ENCODE measurements around the gene DUSP7.
"Not testable (repeated sequence)": the region's sequence is repeated elsewhere in the genome, so short reads cannot be mapped to it uniquely, and the experiment has no call there.

DUSP7 gene

GRCh38 chr3:52049503-52049902 lies 6.9 kb downstream of the DUSP7 start:
- DNase-seq (ENCODE audit: low spot score): no peak

- no peak for DNase-seq (ENCODE audit: low spot score)
These were observed 8.9 kb downstream of the DUSP7 start for GRCh38 chr3:52047295-52047960.

GRCh38 chr3:52046902-52047239 lies 9.5 kb downstream of the DUSP7 start:
- no peak for DNase-seq (ENCODE audit: low spot score)

GRCh38 chr3:52046186-52046901 lies 10.0 kb downstream of the DUSP7 start:
- peak; percentile 94 for DNase-seq (ENCODE audit: low spot score)

GRCh38 chr3:52044869-52045619 lies 11.3 kb downstream of the DUSP7 start:
- DNase-seq (ENCODE audit: low spot score): no peak

GRCh38 chr3:52043750-52044149 lies 12.6 kb downstream of the DUSP7 start:
- DNase-seq (ENCODE audit: low spot score): no peak

GRCh38 chr3:52043039-52043438 lies 13.3 kb downstream of the DUSP7 start:
- DNase-seq (ENCODE audit: low spot score): not testable (repeated sequence)

- peak; percentile 45 for DNase-seq (ENCODE audit: low spot score)
These were observed 15.1 kb downstream of the DUSP7 start for GRCh38 chr3:52041118-52041731.

- DNase-seq (ENCODE audit: low spot score): no peak
These were observed 15.8 kb downstream of the DUSP7 start for GRCh38 chr3:52040600-52040999.

GRCh38 chr3:52039846-52040245 lies 16.5 kb downstream of the DUSP7 start:
- no peak for DNase-seq (ENCODE audit: low spot score)

GRCh38 chr3:52039426-52039825 lies 16.9 kb downstream of the DUSP7 start:
- no peak for DNase-seq (ENCODE audit: low spot score)

GRCh38 chr3:52038227-52038626 lies 18.1 kb downstream of the DUSP7 start:
- DNase-seq (ENCODE audit: low spot score): no peak

- no peak for DNase-seq (ENCODE audit: low spot score)
These were observed 19.1 kb downstream of the DUSP7 start for GRCh38 chr3:52037291-52037690.

- DNase-seq (ENCODE audit: low spot score): no peak
These were observed 19.5 kb downstream of the DUSP7 start for GRCh38 chr3:52036829-52037228.

GRCh38 chr3:52036222-52036694 lies 20.1 kb downstream of the DUSP7 start:
- no peak for DNase-seq (ENCODE audit: low spot score)

- DNase-seq (ENCODE audit: low spot score): no peak
These were observed 21.7 kb downstream of the DUSP7 start for GRCh38 chr3:52034651-52035050.

GRCh38 chr3:52034212-52034611 lies 22.2 kb downstream of the DUSP7 start:
- DNase-seq (ENCODE audit: low spot score): no peak

- not testable (repeated sequence) for DNase-seq (ENCODE audit: low spot score)
These were observed 22.6 kb downstream of the DUSP7 start for GRCh38 chr3:52033748-52034147.

- no peak for DNase-seq (ENCODE audit: low spot score)
These were observed 23.5 kb downstream of the DUSP7 start for GRCh38 chr3:52032702-52033408.

- no peak for DNase-seq (ENCODE audit: low spot score)
These were observed 24.5 kb downstream of the DUSP7 start for GRCh38 chr3:52031896-52032295.

GRCh38 chr3:52030714-52031310 lies 25.6 kb downstream of the DUSP7 start:
- no peak for DNase-seq (ENCODE audit: low spot score)

Data from AG20443 (cell line).